Cardiac septum (tissue), 1 donor: ENCODE results near the gene CCDC85B. TPM values are rescaled to one million over a fixed set of nuclear protein-coding genes. Genes with fewer than 3 reads are reported as not detected.
A peak's percentile ranks its signal among the peaks of the same experiment; 100 is the strongest.

Experiments
- DNase-seq: peaks from one replicate; pipeline ENCODE4 v3.0.0-alpha.2; 2020; ENCODE audit warnings: low spot score
- intact Hi-C: fragments of 100-400 bp; cut with DNase I; formaldehyde crosslinking; loops from one replicate; pipeline ENCODE4 v1.14.0; 2022
- total RNA-seq: library from RNA; stranded (reverse); fragmentation: NEBNext Ultra II Directional; extraction: Animal tissue kit (Norgen Biotek cat#: 25700); gene quantifications from one replicate; pipeline ENCODE4 v1.2.1, GENCODE V29; 2021
- donor health status: DM: no; HTN: no; CAD: no.

Gene CCDC85B
- total RNA-seq, 1 donor from 2014 or later, result 66.2 TPM

- peak; percentile 95 for DNase-seq
- intact Hi-C loops, result loop anchor here (5.0 kb wide), 1 partner anchor 145 kb away; the partner anchor contains the start of genes BANF1 and EIF1AD
Observed at GRCh38 chr11:65856689-65857499, 33.6 kb upstream of the CCDC85B start.

GRCh38 chr11:65857500-65857852 is 33.0 kb upstream of the CCDC85B start:
- intact Hi-C loops, result loop anchor here (5.0 kb wide), 1 partner anchor 145 kb away; the partner anchor contains the start of genes BANF1 and EIF1AD
- DNase-seq, result no peak

GRCh38 chr11:65857853-65858680 is 32.4 kb upstream of the CCDC85B start, which contains the start of gene CFL1:
Gene CFL1 (minus strand): TSS chr11:65858180. CDS start chr11:65858099, 81 bp downstream.
- peak; percentile 99 for DNase-seq
- intact Hi-C loops, result loop anchor here (5.0 kb wide), 1 partner anchor 144 kb away; the partner anchor contains the start of genes BANF1 and EIF1AD

- DNase-seq, result no peak
- intact Hi-C loops, result loop anchor here (1.0 to 5.0 kb wide), 2 partner anchors 61 to 144 kb away; partner anchors contain the start of genes BANF1, C11orf68, DRAP1 and EIF1AD
Observed at GRCh38 chr11:65858681-65859087, 31.8 kb upstream of the CCDC85B start.

GRCh38 chr11:65859095-65859811 is 31.2 kb upstream of the CCDC85B start:
- peak; percentile 99 for DNase-seq
- intact Hi-C loops, result loop anchor here (1.0 to 5.0 kb wide), 2 partner anchors 60 to 143 kb away; partner anchors contain the start of genes BANF1, C11orf68, DRAP1 and EIF1AD

GRCh38 chr11:65859812-65860277 is 30.6 kb upstream of the CCDC85B start:
- no peak for DNase-seq
- intact Hi-C loops, result loop anchor here (1.0 to 5.0 kb wide), 4 partner anchors 13 to 142 kb away; partner anchors contain the start of genes BANF1, C11orf68, DRAP1 and EIF1AD

- peak; percentile 98 for DNase-seq
- intact Hi-C loops, result loop anchor here (1.0 kb wide), 2 partner anchors 13 to 28 kb away; partner anchors contain the start of gene FIBP
Observed at GRCh38 chr11:65860278-65861164, 30.0 kb upstream of the CCDC85B start, which contains the start of gene MUS81. Gene MUS81 (plus strand): TSS chr11:65860433. CDS start chr11:65860754, 321 bp downstream.

- DNase-seq, result no peak
- intact Hi-C loops, result no loop called here
Observed at GRCh38 chr11:65861165-65861505, 29.3 kb upstream of the CCDC85B start.

GRCh38 chr11:65861533-65862183 is 28.8 kb upstream of the CCDC85B start:
- intact Hi-C loops, result no loop called here
- no peak for DNase-seq

- DNase-seq, result no peak
- intact Hi-C loops, result no loop called here
Observed at GRCh38 chr11:65862191-65862735, 28.2 kb upstream of the CCDC85B start.

GRCh38 chr11:65862941-65863888 is 27.3 kb upstream of the CCDC85B start:
- no peak for DNase-seq
- intact Hi-C loops, result no loop called here

GRCh38 chr11:65863889-65864705 is 26.4 kb upstream of the CCDC85B start:
- DNase-seq, result no peak
- intact Hi-C loops, result no loop called here

GRCh38 chr11:65864706-65865471 is 25.6 kb upstream of the CCDC85B start:
- DNase-seq, result no peak
- intact Hi-C loops, result no loop called here

- intact Hi-C loops, result no loop called here
- DNase-seq, result no peak
Observed at GRCh38 chr11:65865550-65866172, 24.8 kb upstream of the CCDC85B start.
